ENCODE measurements around the gene OMP. TPM values are rescaled to one million over a fixed set of nuclear protein-coding genes. Genes with fewer than 3 reads are reported as not detected.

OMP gene
- total RNA-seq, 1 donor from 2014 or later: not detected

DNA sequence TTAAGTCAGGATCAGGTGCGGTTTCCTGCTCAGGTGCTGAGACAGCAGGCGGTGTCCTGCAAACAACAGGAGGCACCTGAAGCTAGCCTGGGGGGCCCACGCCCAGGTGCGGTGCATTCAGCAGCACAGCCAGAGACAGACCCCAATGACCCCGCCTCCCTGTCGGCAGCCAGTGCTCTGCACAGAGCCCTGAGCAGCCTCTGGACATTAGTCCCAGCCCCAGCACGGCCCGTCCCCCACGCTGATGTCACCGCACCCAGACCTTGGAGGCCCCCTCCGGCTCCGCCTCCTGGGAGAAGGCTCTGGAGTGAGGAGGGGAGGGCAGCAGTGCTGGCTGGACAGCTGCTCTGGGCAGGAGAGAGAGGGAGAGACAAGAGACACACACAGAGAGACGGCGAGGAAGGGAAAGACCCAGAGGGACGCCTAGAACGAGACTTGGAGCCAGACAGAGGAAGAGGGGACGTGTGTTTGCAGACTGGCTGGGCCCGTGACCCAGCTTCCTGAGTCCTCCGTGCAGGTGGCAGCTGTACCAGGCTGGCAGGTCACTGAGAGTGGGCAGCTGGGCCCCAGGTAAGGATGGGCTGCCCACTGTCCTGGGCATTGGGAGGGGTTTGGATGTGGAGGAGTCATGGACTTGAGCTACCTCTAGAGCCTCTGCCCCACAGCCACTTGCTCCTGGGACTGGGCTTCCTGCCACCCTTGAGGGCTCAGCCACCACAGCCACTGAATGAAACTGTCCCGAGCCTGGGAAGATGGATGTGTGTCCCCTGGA lies 25.5 kb downstream of the OMP start, which contains the start of gene MYO7A:
Gene MYO7A, plus strand, starts transcription at position 327 of the 772 bp plus-strand sequence. CDS start 2,389 bp downstream, outside the sequence.
- peaks cover under 1% of the 10 kb centered on the region for H3K9me3 Mint-ChIP-seq (ENCODE audit: low read depth)
- peaks cover 10% of the 10 kb centered on the region for H3K4me1 Mint-ChIP-seq (ENCODE audit: low read depth)
- peak; percentile 79 for DNase-seq (ENCODE audit: low spot score)
- H3K27ac Mint-ChIP-seq (ENCODE audit: unreplicated experiment): no peak within 1 kb of the TSS
- H3K27me3 Mint-ChIP-seq (ENCODE audit: low read depth): peaks cover 4% of the 10 kb centered on the region
- TF ChIP-seq CTCF (IDR thresholded peaks at IDR 0.05): no peak
- H3K36me3 Mint-ChIP-seq (ENCODE audit: low read depth): peaks cover 6% of the 10 kb centered on the region
- H3K4me3 Mint-ChIP-seq (ENCODE audit: unreplicated experiment): peak within 1 kb of the TSS; percentile 67

- H3K4me3 Mint-ChIP-seq (ENCODE audit: unreplicated experiment): no peak overlapping the region
- H3K4me1 Mint-ChIP-seq (ENCODE audit: low read depth): peaks cover 10% of the 10 kb centered on the region
- peaks cover 5% of the 10 kb centered on the region for H3K36me3 Mint-ChIP-seq (ENCODE audit: low read depth)
- H3K9me3 Mint-ChIP-seq (ENCODE audit: low read depth): peaks cover 7% of the 10 kb centered on the region
- no peak for TF ChIP-seq CTCF (IDR thresholded peaks at IDR 0.05)
- no peak for DNase-seq (ENCODE audit: low spot score)
- H3K27ac Mint-ChIP-seq (ENCODE audit: unreplicated experiment): no peak overlapping the region
- H3K27me3 Mint-ChIP-seq (ENCODE audit: low read depth): peaks cover 4% of the 10 kb centered on the region
Observed at GRCh38 chr11:77129069-77129841, 26.6 kb downstream of the OMP start.

DNA sequence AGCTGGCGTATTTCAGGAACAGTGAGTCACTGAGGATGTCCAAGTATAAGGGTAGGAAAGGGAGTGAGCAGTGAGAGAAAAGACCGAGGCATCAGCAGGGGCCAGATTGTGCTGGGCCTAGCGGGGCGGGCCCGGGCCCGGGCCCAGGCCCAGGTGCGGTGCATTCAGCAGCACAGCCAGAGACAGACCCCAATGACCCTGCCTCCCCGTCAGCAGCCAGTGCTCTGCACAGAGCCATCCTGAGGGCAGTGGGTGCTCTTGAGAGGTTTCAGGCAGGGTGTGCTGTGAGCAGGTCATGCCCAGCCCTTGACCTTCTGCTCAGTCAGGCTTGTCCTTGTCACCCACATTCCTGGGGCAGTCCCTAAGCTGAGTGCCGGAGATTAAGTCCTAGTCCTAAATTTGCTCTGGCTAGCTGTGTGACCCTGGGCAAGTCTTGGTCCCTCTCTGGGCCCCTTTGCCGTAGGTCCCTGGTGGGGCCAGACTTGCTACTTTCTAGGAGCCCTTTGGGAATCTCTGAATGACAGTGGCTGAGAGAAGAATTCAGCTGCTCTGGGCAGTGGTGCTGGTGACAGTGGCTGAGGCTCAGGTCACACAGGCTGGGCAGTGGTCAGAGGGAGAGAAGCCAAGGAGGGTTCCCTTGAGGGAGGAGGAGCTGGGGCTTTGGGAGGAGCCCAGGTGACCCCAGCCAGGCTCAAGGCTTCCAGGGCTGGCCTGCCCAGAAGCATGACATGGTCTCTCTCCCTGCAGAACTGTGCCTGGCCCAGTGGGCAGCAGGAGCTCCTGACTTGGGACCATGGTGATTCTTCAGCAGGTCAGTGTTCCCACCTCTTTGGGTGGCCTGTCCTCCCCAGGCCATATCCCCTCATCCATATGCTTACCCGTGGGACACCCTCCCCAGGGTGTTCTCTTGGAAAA lies 27.5 kb downstream of the OMP start:
- H3K36me3 Mint-ChIP-seq (ENCODE audit: low read depth): peaks cover 4% of the 10 kb centered on the region
- H3K4me3 Mint-ChIP-seq (ENCODE audit: unreplicated experiment): no peak overlapping the region
- DNase-seq (ENCODE audit: low spot score): no peak
- H3K9me3 Mint-ChIP-seq (ENCODE audit: low read depth): peaks cover 7% of the 10 kb centered on the region
- H3K27ac Mint-ChIP-seq (ENCODE audit: unreplicated experiment): no peak overlapping the region
- TF ChIP-seq CTCF (IDR thresholded peaks at IDR 0.05): no peak
- peaks cover 4% of the 10 kb centered on the region for H3K27me3 Mint-ChIP-seq (ENCODE audit: low read depth)
- H3K4me1 Mint-ChIP-seq (ENCODE audit: low read depth): peaks cover 10% of the 10 kb centered on the region

GRCh38 chr11:77130763-77131513 lies 28.3 kb downstream of the OMP start:
- no peak for TF ChIP-seq CTCF (IDR thresholded peaks at IDR 0.05)
- H3K27me3 Mint-ChIP-seq (ENCODE audit: low read depth): peaks cover 4% of the 10 kb centered on the region
- H3K4me1 Mint-ChIP-seq (ENCODE audit: low read depth): peaks cover 11% of the 10 kb centered on the region
- peaks cover 4% of the 10 kb centered on the region for H3K36me3 Mint-ChIP-seq (ENCODE audit: low read depth)
- no peak overlapping the region for H3K27ac Mint-ChIP-seq (ENCODE audit: unreplicated experiment)
- H3K9me3 Mint-ChIP-seq (ENCODE audit: low read depth): peaks cover 7% of the 10 kb centered on the region
- no peak overlapping the region for H3K4me3 Mint-ChIP-seq (ENCODE audit: unreplicated experiment)
- DNase-seq (ENCODE audit: low spot score): no peak
